Kidney (tissue), 14 donors: ENCODE results near the gene TSACC. TPM values are rescaled to one million over a fixed set of nuclear protein-coding genes. Genes with fewer than 3 reads are reported as not detected.

Source experiments
- DNase-seq, 5 donors: peaks; one replicate each; pipeline ENCODE4 v3.0.0-alpha.2; 2013 to 2020
- FAIRE-seq: peaks from 2 replicates; lab custom pipeline; 2012; peaks lifted over from hg19 to GRCh38; lab: Jason Lieb, UNC
- H3K27ac ChIP-seq, 2 donors: one replicate each; pipeline ENCODE4 v1.7.0; 2013; ENCODE audit warnings: low read depth in 2 of 2, low read length in 2 of 2, inconsistent platforms in 1 of 2
- H3K27me3 ChIP-seq: one replicate; pipeline ENCODE4 v1.7.1; 2013; ENCODE audit warnings: low read length, inconsistent platforms; ENCODE audit not compliant: control insufficient read depth, insufficient read depth
- H3K36me3 ChIP-seq, 3 donors: one replicate each; pipeline versions ENCODE4 v1.7.0 to v1.7.1; 2013; ENCODE audit warnings: low read length in 3 of 3, control low read depth in 1 of 3, inconsistent platforms in 1 of 3; ENCODE audit not compliant: insufficient read depth in 3 of 3, control insufficient read depth in 2 of 3
- H3K4me1 ChIP-seq, 3 donors: one replicate each; pipeline versions ENCODE4 v1.7.0 to v1.7.1; 2013; ENCODE audit warnings: low read length in 3 of 3, inconsistent platforms in 1 of 3, low read depth in 1 of 3; ENCODE audit not compliant: control insufficient read depth in 2 of 3, insufficient read depth in 2 of 3
- H3K4me3 ChIP-seq, 3 donors: one replicate each; pipeline versions ENCODE4 v1.7.0 to v1.8.1; 2013; ENCODE audit warnings: low read length in 3 of 3, control low read depth in 1 of 3, inconsistent platforms in 1 of 3
- H3K9ac ChIP-seq, 3 donors: one replicate each; pipeline versions ENCODE4 v1.7.0 to v1.7.1; 2013; ENCODE audit warnings: low read length in 3 of 3, control low read depth in 1 of 3, inconsistent platforms in 1 of 3
- H3K9me3 ChIP-seq, 3 donors: one replicate each; pipeline versions ENCODE4 v1.7.0 to v1.7.1; 2013; ENCODE audit warnings: low read length in 3 of 3, control low read depth in 1 of 3, inconsistent platforms in 1 of 3; ENCODE audit not compliant: control insufficient read depth in 2 of 3, insufficient read depth in 1 of 3
- intact Hi-C: fragments of 100-400 bp; cut with DNase I; formaldehyde crosslinking; loops from one replicate; pipeline ENCODE4 v1.11.1; 2022
- polyA plus RNA-seq: library from polyadenylated mRNA; stranded (reverse); fragments of 350-450 nt; fragmentation: Illumina TruSeq; extraction: RNeasy Lipid Tissue Mini Kit (QIAGEN cat#74804); gene quantifications from one replicate; pipeline ENCODE4 v1.2.3, GENCODE V29; 2014; ENCODE audit warnings: low read depth, low replicate concordance; ENCODE audit not compliant: insufficient read depth
- total RNA-seq: library from RNA; stranded (reverse); fragmentation: NEBNext Ultra II Directional; extraction: Animal tissue kit (Norgen Biotek cat#: 25700); gene quantifications from one replicate; pipeline ENCODE4 v1.2.1, GENCODE V29; 2021
- TF ChIP-seq, protein P1 (sequence below): IDR thresholded peaks from 3 replicates; pipeline ENCODE4 v1.5.1; 2012; ENCODE audit warnings: mild to moderate bottlenecking, moderate library complexity, borderline replicate concordance; ENCODE audit not compliant: insufficient read depth; ENCODE audit errors: extremely low read depth
- donor health status: control.
- donor health status: control.
- donor health status: control.
- donor health status: control.
- donor health status: control.
- donor health status: DM: yes; HTN: yes; CAD: no.
- donor health status: Normal renal cell carcinoma (clear cell type).

Gene TSACC
- total and polyA plus RNA-seq, 2 donors from 2014 or later = 1.1 TPM; not detected in 1

DNA sequence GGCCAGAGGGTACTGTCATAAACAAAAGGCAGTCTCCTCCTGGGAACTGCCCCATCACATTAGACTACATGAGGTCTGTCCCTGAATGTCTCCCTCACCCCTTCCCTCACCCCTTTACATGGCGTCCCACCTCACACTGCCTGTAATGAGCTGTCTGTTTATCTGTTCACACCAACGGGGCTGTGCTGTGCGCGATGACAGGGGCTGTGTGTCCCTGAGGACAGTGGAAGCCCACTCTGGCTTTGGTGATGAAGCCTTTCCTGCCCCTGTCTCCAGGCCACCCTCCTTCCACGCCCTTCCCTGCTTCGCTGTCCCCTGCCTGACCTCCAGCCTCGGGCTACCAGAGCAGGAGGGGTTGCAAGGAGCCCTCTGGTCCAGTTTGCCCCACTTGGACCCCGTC is 53.4 kb downstream of the TSACC start:
- TF ChIP-seq, protein P1, sequence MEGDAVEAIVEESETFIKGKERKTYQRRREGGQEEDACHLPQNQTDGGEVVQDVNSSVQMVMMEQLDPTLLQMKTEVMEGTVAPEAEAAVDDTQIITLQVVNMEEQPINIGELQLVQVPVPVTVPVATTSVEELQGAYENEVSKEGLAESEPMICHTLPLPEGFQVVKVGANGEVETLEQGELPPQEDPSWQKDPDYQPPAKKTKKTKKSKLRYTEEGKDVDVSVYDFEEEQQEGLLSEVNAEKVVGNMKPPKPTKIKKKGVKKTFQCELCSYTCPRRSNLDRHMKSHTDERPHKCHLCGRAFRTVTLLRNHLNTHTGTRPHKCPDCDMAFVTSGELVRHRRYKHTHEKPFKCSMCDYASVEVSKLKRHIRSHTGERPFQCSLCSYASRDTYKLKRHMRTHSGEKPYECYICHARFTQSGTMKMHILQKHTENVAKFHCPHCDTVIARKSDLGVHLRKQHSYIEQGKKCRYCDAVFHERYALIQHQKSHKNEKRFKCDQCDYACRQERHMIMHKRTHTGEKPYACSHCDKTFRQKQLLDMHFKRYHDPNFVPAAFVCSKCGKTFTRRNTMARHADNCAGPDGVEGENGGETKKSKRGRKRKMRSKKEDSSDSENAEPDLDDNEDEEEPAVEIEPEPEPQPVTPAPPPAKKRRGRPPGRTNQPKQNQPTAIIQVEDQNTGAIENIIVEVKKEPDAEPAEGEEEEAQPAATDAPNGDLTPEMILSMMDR = no peak
- no peak overlapping the region for H3K9ac ChIP-seq
- peaks cover 0 to 5% (median 0%) of the 10 kb centered on the region in 3 donors for H3K4me1 ChIP-seq
- DNase-seq = no peak
- no peak overlapping the region for H3K27ac ChIP-seq
- H3K27me3 ChIP-seq = peaks cover 17% of the 10 kb centered on the region
- intact Hi-C loops = loop anchor here (5.0 kb wide), 1 partner anchor 51 kb away; no protein-coding TSS in a partner anchor
- H3K9me3 ChIP-seq = no peaks in the 10 kb centered on the region
- no peak for FAIRE-seq
- H3K4me3 ChIP-seq = no peak overlapping the region
- H3K36me3 ChIP-seq = no peaks in the 10 kb centered on the region

GRCh38 chr1:156392452-156392853 is 54.1 kb downstream of the TSACC start:
- TF ChIP-seq, protein P1 = no peak
- peaks cover 15% of the 10 kb centered on the region for H3K27me3 ChIP-seq
- no peak for FAIRE-seq

GRCh38 chr1:156393095-156393494 is 54.8 kb downstream of the TSACC start:
- no peaks in the 10 kb centered on the region for H3K36me3 ChIP-seq
- no peak overlapping the region for H3K27ac ChIP-seq
- H3K4me1 ChIP-seq = no peaks in the 10 kb centered on the region
- H3K9ac ChIP-seq = no peak overlapping the region
- TF ChIP-seq, protein P1 = no peak
- intact Hi-C loops = loop anchor here (5.0 kb wide), 1 partner anchor 49 kb away; no protein-coding TSS in a partner anchor
- FAIRE-seq = no peak
- H3K4me3 ChIP-seq = no peak overlapping the region
- H3K9me3 ChIP-seq = no peaks in the 10 kb centered on the region
- no peak for DNase-seq
- peaks cover 10% of the 10 kb centered on the region for H3K27me3 ChIP-seq

More at GRCh38 chr1:156392452-156392853, 54.1 kb downstream of the TSACC start:
- H3K27ac ChIP-seq = no peak overlapping the region
- H3K36me3 ChIP-seq = no peaks in the 10 kb centered on the region
- intact Hi-C loops = loop anchor here (5.0 kb wide), 1 partner anchor 50 kb away; no protein-coding TSS in a partner anchor
- DNase-seq = peak in 2 of 5 donors; percentile 27
- H3K9me3 ChIP-seq = no peaks in the 10 kb centered on the region
- peaks cover 0 to 5% (median 0%) of the 10 kb centered on the region in 3 donors for H3K4me1 ChIP-seq
- no peak overlapping the region for H3K9ac ChIP-seq
- no peak overlapping the region for H3K4me3 ChIP-seq
